ENCODE results near the gene NLRP13.

- TF ChIP-seq POLR2AphosphoS5 (IDR thresholded peaks at IDR 0.05; ENCODE audit: borderline replicate concordance, low read depth, low read length) (no peak), EZH2 (IDR thresholded peaks at IDR 0.05) (no peak)
These were observed 73.7 kb downstream of the NLRP13 start for GRCh38 chr19:55858401-55858800.

Measured in SK-N-MC (cell line).